Measurements from ENCODE around the gene SRPK3.
"Not testable (repeated sequence)": the region's sequence is repeated elsewhere in the genome, so short reads cannot be mapped to it uniquely, and the experiment has no call there.

SRPK3 gene

GRCh38 chrX:153746991-153747390 lies 33.9 kb upstream of the SRPK3 start:
- DNase-seq: not testable (repeated sequence)

DNA sequence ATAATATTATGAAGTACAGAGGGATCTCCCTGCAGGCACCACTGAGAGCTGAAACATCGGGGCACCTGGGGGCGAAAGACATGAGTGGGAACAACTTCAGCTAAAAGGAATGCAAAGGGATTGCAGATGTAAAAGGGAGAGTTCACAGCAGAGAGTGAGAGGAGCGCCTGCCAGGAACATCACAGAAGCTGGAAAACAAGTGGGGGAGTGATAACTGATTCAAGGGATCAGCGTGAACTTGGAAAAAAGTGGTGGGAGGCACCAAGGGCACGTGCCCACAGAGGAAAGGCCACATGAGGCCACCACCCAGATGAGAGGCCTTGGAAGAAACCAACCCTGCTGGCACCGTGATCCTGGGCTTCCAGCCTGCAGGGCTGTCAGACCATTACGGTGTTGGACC lies 31.8 kb upstream of the SRPK3 start:
- not testable (repeated sequence) for DNase-seq

DNA sequence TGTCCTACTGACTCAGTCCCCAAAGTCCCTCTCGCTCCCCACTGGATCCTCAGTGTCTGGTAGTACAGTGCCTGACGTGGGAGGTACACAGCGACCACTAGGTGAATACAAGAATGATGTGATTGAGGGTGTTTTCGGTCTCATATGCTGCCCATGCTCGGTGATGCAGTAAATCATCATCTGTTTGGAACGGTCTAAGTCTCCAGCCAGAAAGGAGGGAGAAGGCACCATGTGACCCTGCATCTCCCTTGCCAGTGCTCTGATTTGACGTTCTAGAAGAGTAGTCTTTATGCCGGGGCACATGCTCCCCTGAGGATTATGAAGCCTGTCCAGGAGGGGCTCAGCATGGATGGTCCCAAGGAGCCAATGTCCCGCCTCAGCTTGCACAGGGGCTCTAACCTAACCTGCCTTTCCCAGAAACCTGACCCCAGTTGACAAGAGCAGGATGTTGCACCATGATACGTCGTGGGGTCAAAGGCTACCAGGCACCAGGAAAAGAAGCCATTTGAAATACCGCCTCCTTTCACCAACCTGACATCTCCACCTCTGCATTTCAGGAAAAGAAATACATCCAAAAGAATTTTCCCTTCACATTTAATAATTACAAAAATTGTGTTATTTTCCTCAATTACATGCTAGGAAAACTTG lies 30.6 kb upstream of the SRPK3 start:
- DNase-seq: no peak

DNA sequence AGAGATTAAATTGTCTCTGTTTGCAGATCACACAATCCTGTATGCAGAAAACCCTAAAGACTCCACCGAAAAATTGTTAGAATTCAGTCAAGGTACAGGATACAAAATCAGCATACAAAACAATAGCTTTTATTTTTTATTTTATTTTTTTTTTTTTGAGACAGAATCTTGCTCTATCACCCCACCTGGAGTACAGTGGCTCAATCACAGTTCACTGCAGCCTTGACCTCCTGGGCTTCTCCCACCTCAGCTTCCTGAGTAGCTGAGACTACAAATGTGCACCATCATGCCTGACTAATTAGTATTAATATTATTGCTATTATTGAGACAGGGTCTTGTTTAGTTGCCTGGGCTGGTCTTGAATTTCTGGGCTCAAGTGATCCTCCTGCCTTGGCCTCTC lies 25.7 kb upstream of the SRPK3 start:
- no peak for DNase-seq

DNA sequence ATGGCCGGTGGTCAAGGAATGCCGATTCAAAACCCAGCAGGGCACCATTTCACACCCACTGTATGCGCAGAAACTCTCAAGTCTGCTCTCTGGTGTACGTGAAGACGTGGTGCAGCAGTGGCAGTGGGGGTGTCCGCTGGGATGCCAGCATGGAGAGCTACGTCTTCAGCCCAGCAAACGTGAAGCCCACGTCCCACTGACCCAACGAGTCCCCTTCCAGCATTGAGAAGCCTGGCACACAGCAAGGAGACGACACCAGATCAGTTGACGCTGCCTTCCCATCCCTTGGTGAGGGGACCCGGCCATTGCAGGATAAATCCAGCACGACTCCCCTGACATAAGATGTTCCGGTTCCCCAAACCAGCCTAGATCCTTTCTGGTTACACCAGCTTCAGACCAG lies 19.0 kb upstream of the SRPK3 start:
- DNase-seq: no peak

DNA sequence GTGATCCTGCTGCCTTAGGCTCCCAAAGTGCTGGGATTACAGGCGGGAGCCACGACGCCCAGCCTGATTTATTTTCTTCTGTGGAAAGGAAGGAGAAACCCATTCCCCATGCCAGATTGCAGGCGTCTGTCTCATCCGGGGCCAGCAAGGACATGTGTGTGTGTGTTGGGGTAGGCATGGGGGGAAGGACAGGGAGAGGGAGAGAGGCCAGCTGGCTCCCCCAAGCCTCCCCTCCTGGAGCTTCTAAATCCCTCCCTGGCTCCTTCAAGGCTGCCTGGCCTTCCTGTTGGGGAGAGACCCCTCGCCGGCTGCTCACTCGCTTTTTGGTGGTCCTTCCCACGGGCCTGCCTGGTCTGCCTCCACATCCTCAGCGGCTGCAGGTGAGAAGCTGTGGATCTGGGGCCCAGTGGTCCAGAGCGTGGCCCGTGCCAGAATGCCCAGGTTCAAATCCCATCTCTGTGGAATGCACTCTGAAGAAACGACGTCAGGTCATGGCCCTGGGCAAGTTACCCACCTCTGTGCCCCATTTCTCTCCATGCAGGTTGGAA lies 18.1 kb upstream of the SRPK3 start:
- DNase-seq: no peak

GRCh38 chrX:153763298-153763932 lies 17.4 kb upstream of the SRPK3 start:
- no peak for DNase-seq

DNA sequence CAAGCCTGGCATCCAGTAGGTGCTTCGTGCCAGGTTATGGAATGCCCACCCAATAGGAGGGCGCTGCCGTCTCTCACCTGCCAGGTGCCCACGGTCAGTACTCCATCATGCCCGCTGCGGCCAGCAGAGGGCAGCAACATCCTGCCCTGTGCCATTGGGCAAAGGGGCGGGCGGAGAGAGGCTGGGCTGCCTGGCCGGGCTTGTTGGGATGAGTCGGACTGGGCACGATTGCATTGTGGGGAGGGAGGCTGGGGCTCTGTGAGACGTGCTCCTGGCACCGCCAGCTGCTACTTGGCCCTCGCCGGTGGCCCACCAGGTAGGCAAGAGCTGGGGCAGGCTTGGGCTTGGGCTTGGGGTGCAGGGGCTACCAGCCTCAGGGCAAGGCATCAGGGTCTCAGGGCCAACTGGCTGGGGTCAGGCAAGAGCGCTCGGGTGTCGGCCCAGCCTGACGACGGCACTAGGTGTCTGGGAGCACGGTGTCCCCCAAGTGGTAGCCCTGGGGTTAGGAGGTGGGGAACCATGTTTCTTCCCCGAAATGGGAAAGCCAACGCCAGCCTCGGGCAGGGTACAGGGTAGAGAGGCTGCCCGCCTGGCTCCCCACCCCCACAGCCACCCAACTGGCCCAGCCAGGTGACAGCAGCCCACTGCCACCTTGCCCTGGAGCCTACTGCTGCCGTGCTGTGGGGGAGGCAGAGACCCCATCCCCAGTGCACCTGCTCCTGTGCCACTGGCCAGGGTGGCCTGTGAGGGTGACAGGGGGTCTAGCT lies 16.7 kb upstream of the SRPK3 start, which contains the start of gene PLXNB3:
PLXNB3 (plus strand) TSS at position 261 of the 767 bp plus-strand sequence. CDS start 1,287 bp downstream, outside the sequence.
- DNase-seq: peak; percentile 84

GRCh38 chrX:153764786-153765137 lies 16.1 kb upstream of the SRPK3 start:
- no peak for DNase-seq

DNA sequence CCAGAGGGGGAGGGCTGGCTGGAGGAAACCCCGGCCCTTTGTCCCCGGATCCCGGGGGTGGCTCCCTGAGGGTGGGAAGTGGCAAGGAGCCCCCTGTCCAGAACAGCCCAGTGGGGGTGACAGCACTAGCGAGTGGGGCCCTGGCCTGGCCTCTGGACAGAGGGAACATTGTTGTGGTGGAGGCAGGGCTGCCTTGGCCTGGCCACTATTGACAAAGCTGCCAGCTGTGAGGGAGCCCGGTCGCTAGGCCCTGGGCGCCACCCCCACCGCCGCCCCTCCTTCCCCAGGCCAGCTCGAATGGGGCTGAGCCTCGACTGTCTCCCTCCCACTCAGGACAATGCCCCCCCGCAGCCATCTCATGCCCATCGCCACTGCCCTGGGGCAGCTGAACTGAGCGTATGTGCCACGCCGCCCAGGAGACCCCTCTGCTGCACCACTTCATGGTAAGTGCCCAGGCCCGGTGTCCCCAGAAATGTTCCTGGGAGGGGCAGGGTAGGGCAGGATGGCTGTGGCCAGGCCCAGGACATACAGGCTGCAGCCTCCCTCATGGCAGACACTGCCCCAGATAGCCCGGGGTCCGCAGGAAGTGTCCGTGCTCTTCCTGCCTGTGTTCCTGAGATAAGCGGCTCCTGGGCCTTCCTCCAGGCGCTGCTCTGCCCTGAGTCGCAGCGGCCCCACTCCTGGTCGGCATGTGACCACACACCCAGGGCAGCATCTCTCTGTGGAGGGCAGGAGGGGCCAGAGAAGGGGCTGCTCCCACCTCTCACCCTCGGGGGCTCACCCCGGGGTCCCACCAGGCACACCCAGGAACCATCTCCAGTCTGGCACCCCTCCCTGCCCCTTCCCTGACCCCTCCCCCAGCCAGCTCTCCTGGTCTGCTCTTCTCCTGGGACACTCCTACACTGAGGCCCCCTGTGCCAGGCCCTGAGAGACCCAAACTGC lies 15.4 kb upstream of the SRPK3 start:
- no peak for DNase-seq

DNA sequence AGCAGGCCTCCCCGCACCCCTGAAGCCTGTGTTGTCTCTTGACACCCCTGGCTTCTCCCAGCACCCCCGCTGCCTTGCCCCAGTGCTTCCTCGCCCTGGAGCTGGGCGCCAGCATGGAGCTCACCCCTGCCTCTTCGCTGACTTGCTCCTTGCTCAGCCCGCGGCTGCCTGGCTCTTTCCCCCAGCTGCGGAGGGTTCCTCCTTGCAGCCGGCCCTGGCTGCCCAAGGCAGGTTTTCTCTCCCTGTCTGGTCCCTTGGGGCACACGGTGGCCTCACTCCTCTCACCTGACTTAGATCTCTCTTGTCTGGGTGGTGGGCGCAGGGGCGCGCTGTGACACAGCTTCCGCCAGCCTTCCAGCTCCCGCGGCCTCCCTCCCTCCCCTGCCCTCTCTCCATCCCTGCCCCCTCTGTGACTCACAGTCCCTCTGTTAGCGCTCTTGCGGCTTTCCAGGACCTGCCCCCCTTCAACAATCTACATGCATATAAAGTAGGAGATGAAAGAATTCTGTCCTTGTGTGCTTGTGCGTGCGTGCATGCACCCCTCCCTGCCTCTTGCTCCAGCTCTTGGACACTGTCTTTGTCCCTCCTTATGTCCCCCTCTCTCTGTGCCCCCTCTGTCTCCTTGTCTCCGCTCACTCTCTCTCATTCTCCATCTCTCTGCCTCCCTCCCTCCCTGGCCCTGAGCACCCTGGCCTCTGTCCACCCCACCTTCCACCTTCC lies 14.6 kb upstream of the SRPK3 start:
- peak; percentile 59 for DNase-seq

GRCh38 chrX:153766871-153767673 lies 13.8 kb upstream of the SRPK3 start:
- DNase-seq: no peak

DNA sequence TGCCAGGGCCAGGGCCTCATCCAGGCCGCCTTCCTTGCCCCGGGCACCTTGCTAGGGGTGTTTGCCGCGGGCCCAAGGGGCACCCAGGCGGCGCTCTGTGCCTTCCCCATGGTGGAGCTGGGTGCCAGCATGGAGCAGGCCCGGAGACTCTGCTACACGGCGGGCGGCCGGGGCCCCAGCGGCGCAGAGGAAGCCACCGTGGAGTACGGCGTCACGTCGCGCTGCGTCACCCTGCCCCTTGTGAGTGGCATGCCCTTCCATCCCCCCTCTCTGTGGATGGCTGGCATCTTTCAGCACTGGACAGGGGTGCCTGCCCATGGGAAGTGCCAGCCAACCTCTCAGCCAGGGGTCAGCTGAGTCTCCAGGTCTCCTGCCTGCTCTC lies 13.2 kb upstream of the SRPK3 start:
- DNase-seq: no peak

DNA sequence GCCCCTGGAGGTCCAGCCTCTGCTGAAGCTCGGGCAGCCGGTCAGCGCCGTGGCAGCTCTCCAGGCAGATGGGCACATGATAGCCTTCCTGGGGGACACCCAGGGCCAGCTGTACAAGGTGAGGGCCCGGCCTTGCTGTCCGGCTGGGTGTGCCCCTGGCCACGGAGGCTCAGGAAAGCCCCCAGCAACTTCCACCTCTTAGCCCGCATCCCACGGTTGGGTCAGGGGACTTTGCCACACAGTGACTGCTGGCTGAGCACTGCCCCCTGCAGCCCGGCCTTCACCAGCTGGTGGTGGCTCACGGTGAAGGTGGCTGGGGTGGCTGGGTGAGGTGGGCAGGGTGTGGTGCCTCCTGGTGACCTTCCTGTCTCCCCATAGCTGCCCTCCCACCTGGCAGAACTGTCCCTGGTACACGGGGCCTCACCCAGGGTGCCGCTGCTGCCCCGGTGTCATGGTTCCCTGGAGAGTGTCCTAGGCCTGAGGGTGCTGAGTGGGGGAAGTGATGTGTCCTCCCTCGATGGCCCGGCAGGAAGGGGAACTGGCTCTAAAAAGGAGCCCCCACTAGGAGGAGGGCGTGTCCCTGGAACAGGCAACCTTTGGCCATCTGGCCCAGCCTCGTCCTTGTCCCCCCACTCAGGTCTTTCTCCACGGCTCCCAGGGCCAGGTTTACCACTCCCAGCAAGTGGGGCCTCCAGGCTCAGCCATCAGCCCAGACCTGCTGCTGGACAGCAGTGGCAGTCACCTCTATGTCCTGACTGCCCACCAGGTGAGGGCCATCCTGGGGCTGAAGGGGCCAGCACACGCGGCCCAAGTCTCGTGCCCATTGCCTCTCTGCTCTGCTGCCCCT lies 12.3 kb upstream of the SRPK3 start:
- DNase-seq: no peak

- no peak for DNase-seq
Measured at GRCh38 chrX:153769158-153769864, 11.5 kb upstream of the SRPK3 start.

GRCh38 chrX:153769865-153770600 lies 10.8 kb upstream of the SRPK3 start:
- DNase-seq: no peak

- DNase-seq: no peak
Measured at GRCh38 chrX:153770601-153771414, 10.0 kb upstream of the SRPK3 start.

Measured in stimulated activated CD8-positive, alpha-beta memory T cell treated with anti-CD3 and anti-CD28 coated beads, Interleukin-4, amount 100 ng/mL, for 48 hours (primary cell).